ENCODE results near the gene SEMA5A. TPM values are rescaled to one million over a fixed set of nuclear protein-coding genes. Genes with fewer than 3 reads are reported as not detected.

The SEMA5A gene
- polyA plus RNA-seq, 1 of the 3 experiments (the other 2 are of a cell fraction), result 0.58 TPM

GRCh38 chr5:9342161-9342787 is 203.6 kb downstream of the SEMA5A start:
- Histone ChIP-seq H3K4me3 (ENCODE audit: low read depth in 2 of 2, low read length in 1 of 2) (no peak overlapping the region), H3K9me2 (no peaks in the 10 kb centered on the region), H2AFZ (ENCODE audit: low read depth) (no peak overlapping the region), H3F3A (replicated peaks; ENCODE audit: insufficient read depth) (peaks cover 3% of the 10 kb centered on the region), H3K4me1 (ENCODE audit: control insufficient read depth in 1 of 2, insufficient read depth in 2 of 2, low read depth in 1 of 2, low read length in 1 of 2) (peaks cover 0 to 2% of the 10 kb centered on the region in 2 experiments; a peak in 2 of 4 replicates), H3K79me2 (ENCODE audit: insufficient read depth) (no peaks in the 10 kb centered on the region), H3K9ac (no peak overlapping the region), H4K20me1 (ENCODE audit: insufficient read depth) (no peaks in the 10 kb centered on the region), H3K9me3 (no peaks in the 10 kb centered on the region), H3K4me2 (no peak overlapping the region), H3K27me3 (ENCODE audit: insufficient read depth) (no peaks in the 10 kb centered on the region), H3K27ac (ENCODE audit: low read depth in 2 of 2, low read length in 1 of 2) (no peak overlapping the region), H3K36me3 (replicated peaks in 1 of 2; ENCODE audit: control insufficient read depth in 1 of 2, insufficient read depth in 2 of 2, low read length in 1 of 2) (no peaks in the 10 kb centered on the region)
- 62% methylated on average over 6 of the region's 6 CpGs for WGBS (ENCODE audit: low lambda C conversion rate)
- ChIA-PET CTCF (interaction anchor here (2.1 kb wide), 1 partner anchor 201 kb away, joined by 5 read pairs; no protein-coding TSS in a partner anchor), POLR2A (no interaction called here)
- TF ChIP-seq REST (IDR thresholded peaks at IDR 0.05; ENCODE audit: low read depth, low read length) (no peak), USF1 (IDR thresholded peaks at IDR 0.05; ENCODE audit: borderline replicate concordance, low read depth) (no peak), PBX3 (IDR thresholded peaks at IDR 0.05) (no peak), ZBTB33 (IDR thresholded peaks at IDR 0.05; ENCODE audit: borderline replicate concordance, low read depth) (no peak), EZH2phosphoT487 (IDR thresholded peaks at IDR 0.05; ENCODE audit: borderline replicate concordance, low read depth) (no peak), GATA2 (CRISPR knock-in tag; IDR thresholded peaks at IDR 0.05) (no peak), MXI1 (IDR thresholded peaks at IDR 0.05; ENCODE audit: low read depth, low read length) (no peak), NRF1 (IDR thresholded peaks at IDR 0.05; ENCODE audit: low read depth, low read length) (no peak), SMC3 (IDR thresholded peaks at IDR 0.05; ENCODE audit: low read depth, low read length) (no peak), ELF1 (IDR thresholded peaks at IDR 0.05) (no peak), TAF1 (IDR thresholded peaks at IDR 0.05; ENCODE audit: borderline replicate concordance, low read depth, low read length) (no peak), POLR2AphosphoS5 (IDR thresholded peaks at IDR 0.05; ENCODE audit: low read depth, low read length) (no peak), EP300 (IDR thresholded peaks at IDR 0.05; ENCODE audit: borderline replicate concordance in 1 of 2, low read depth in 1 of 2, low read length in 1 of 2) (no peak), GABPA (IDR thresholded peaks at IDR 0.05; ENCODE audit: low read depth) (no peak), IRF3 (IDR thresholded peaks at IDR 0.05; ENCODE audit: low read depth, low read length) (no peak), FOXJ3 (CRISPR knock-in tag; IDR thresholded peaks at IDR 0.05) (no peak)
- no peak for DNase-seq
